OCI-LY1 (cell line): ENCODE results near the gene PGS1.

ENCODE experiments used
- H2AFZ ChIP-seq: fragments of 200-600 bp; sonication (generic), shearing (Covaris generic); 2 replicates; pipeline ENCODE4 v1.6.0; 2014; ENCODE audit warnings: antibody characterized with exemption, mild to moderate bottlenecking, low read length
- H3F3A ChIP-seq: fragments of 200-600 bp; sonication (generic), shearing (Covaris generic); 2 replicates; pipeline ENCODE4 v1.6.0; 2014; ENCODE audit warnings: mild to moderate bottlenecking, antibody characterized with exemption, low read length, moderate library complexity; ENCODE audit not compliant: insufficient read depth
- H3K27ac ChIP-seq: fragments of 200-600 bp; sonication (generic); 2 replicates; pipeline ENCODE4 v1.5.1; 2014; ENCODE audit warnings: low read length, mixed run types, mild to moderate bottlenecking, low read depth; ENCODE audit not compliant: poor library complexity, severe bottlenecking
- H3K27me3 ChIP-seq: fragments of 200-600 bp; sonication (generic); 2 replicates; pipeline ENCODE4 v1.6.0; 2014; ENCODE audit warnings: antibody characterized with exemption, mild to moderate bottlenecking, low read length, moderate library complexity; ENCODE audit not compliant: insufficient read depth
- H3K36me3 ChIP-seq: fragments of 200-600 bp; sonication (generic); 2 replicates; pipeline ENCODE4 v1.6.1; 2014; ENCODE audit warnings: mild to moderate bottlenecking, antibody characterized with exemption, low read length, moderate library complexity, mixed read lengths; ENCODE audit not compliant: insufficient read depth
- H3K4me1 ChIP-seq: fragments of 200-600 bp; sonication (generic); 2 replicates; pipeline ENCODE4 v1.5.1; 2014; ENCODE audit warnings: mild to moderate bottlenecking, low read length, moderate library complexity; ENCODE audit not compliant: insufficient read depth, severe bottlenecking
- H3K4me2 ChIP-seq: fragments of 200-600 bp; sonication (generic), shearing (Covaris generic); 2 replicates; pipeline ENCODE4 v1.6.1; 2014; ENCODE audit warnings: low read length
- H3K4me3 ChIP-seq: fragments of 200-600 bp; sonication (generic); 2 replicates; pipeline ENCODE4 v1.5.1; 2014; ENCODE audit warnings: low read length, low read depth, mild to moderate bottlenecking, mixed read lengths; ENCODE audit not compliant: poor library complexity, severe bottlenecking
- H3K79me2 ChIP-seq: fragments of 200-600 bp; shearing (Covaris generic); 2 replicates; pipeline ENCODE4 v1.6.1; 2016; ENCODE audit warnings: mixed run types, low read length, mixed read lengths; ENCODE audit not compliant: insufficient read depth
- H3K9ac ChIP-seq: fragments of 200-600 bp; sonication (generic), shearing (Covaris generic); 2 replicates; pipeline ENCODE4 v1.6.1; 2014; ENCODE audit warnings: mild to moderate bottlenecking, low read length, mixed read lengths
- H3K9me2 ChIP-seq: fragments of 200-600 bp; sonication (generic), shearing (Covaris generic); 2 replicates; pipeline ENCODE4 v1.6.1; 2014; ENCODE audit warnings: low read depth, mild to moderate bottlenecking, low read length, mixed read lengths
- H3K9me3 ChIP-seq: fragments of 200-600 bp; shearing (Covaris generic); 2 replicates; pipeline ENCODE4 v1.6.1; 2014; ENCODE audit warnings: low read length, mixed read lengths
- H4K20me1 ChIP-seq: fragments of 200-600 bp; sonication (generic), shearing (Covaris generic); 2 replicates; pipeline ENCODE4 v1.6.0; 2016; ENCODE audit warnings: mild to moderate bottlenecking, low read length; ENCODE audit not compliant: insufficient read depth
- EZH2 ChIP-seq: fragments of 200-600 bp; sonication (generic), shearing (Covaris generic); IDR thresholded peaks from 2 replicates; pipeline ENCODE4 v1.8.0; 2017; ENCODE audit warnings: borderline replicate concordance, mixed run types, mild to moderate bottlenecking, antibody characterized with exemption, low read length, moderate library complexity, mixed read lengths
- TF ChIP-seq, protein P1 (sequence below): fragments of 200-600 bp; sonication (generic), shearing (Covaris generic); IDR thresholded peaks from 2 replicates; pipeline ENCODE4 v1.5.1; 2017; ENCODE audit warnings: mild to moderate bottlenecking, antibody characterized with exemption, low read length, moderate library complexity, mixed read lengths

Gene PGS1

GRCh38 chr17:78357177-78357586 is 21.3 kb upstream of the PGS1 start:
- H3K9ac ChIP-seq, result no peak overlapping the region
- TF ChIP-seq, protein P1, sequence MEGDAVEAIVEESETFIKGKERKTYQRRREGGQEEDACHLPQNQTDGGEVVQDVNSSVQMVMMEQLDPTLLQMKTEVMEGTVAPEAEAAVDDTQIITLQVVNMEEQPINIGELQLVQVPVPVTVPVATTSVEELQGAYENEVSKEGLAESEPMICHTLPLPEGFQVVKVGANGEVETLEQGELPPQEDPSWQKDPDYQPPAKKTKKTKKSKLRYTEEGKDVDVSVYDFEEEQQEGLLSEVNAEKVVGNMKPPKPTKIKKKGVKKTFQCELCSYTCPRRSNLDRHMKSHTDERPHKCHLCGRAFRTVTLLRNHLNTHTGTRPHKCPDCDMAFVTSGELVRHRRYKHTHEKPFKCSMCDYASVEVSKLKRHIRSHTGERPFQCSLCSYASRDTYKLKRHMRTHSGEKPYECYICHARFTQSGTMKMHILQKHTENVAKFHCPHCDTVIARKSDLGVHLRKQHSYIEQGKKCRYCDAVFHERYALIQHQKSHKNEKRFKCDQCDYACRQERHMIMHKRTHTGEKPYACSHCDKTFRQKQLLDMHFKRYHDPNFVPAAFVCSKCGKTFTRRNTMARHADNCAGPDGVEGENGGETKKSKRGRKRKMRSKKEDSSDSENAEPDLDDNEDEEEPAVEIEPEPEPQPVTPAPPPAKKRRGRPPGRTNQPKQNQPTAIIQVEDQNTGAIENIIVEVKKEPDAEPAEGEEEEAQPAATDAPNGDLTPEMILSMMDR, result no peak
- TF ChIP-seq EZH2, result no peak

DNA sequence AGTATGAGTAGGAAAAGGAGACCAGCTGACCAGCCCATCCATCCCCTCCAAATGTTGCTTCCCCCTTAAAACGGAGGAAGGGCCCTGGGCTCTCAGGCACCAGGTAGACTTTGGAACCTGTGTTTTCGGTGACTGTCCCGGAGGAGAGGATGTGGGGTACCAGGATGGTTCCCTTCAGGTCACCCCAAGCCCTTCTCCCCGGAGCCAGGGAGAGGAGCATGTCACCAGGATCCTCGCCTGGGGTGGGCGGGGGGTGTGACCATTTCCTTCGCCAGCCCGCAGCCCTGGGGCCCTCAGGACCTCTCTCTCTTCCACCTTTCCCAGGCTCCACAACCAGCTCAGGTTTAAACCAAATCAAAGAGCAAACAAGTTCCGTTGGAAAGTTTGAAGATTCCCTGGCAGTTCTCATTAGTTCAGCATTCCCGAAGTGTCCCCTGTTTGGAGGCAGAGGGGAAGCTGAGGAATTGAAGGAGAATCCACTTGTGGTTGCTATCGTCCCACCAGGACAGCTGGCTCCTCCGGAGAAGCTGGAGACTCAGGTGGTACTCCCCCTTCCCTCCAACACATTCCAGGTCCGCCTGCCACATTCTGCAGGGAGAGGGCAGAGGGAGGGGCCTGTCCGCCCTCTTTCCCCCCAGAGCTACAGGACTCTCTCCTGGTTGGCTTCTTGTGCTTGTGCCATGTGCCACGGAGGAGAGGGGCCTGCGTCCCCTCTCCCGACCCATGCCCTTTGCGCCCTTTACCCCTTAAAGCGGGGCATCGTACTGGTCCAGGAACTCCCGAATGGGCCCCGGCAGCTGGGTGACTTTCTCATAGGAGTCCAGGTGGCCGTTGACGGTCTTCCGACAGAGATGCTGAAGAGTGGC is 20.5 kb upstream of the PGS1 start:
- Histone ChIP-seq H3K9me3 (no peaks in the 10 kb centered on the region), H3K4me2 (no peak overlapping the region), H3K27ac (no peak overlapping the region), H3K4me3 (no peak overlapping the region), H3K36me3 (no peaks in the 10 kb centered on the region), H2AFZ (no peak overlapping the region), H3K79me2 (no peaks in the 10 kb centered on the region), H4K20me1 (no peaks in the 10 kb centered on the region), H3K9me2 (no peaks in the 10 kb centered on the region), H3F3A (no peaks in the 10 kb centered on the region), H3K4me1 (peaks cover 12% of the 10 kb centered on the region), H3K27me3 (peaks cover 8% of the 10 kb centered on the region; the same call in 1 of the 2 replicates), H3K9ac (no peak overlapping the region)
- TF ChIP-seq, protein P1, result no peak
- no peak for TF ChIP-seq EZH2

More at GRCh38 chr17:78357177-78357586, 21.3 kb upstream of the PGS1 start:
- H3K27me3 ChIP-seq, result peaks cover 8% of the 10 kb centered on the region; the same call in 1 of the 2 replicates
- H3K27ac ChIP-seq, result no peak overlapping the region
- H3K9me2 ChIP-seq, result no peaks in the 10 kb centered on the region
- H2AFZ ChIP-seq, result no peak overlapping the region
- H3K4me3 ChIP-seq, result no peak overlapping the region
- no peaks in the 10 kb centered on the region for H3K9me3 ChIP-seq
- no peaks in the 10 kb centered on the region for H4K20me1 ChIP-seq
- H3K4me1 ChIP-seq, result peaks cover 17% of the 10 kb centered on the region
- H3K79me2 ChIP-seq, result no peaks in the 10 kb centered on the region
- no peaks in the 10 kb centered on the region for H3K36me3 ChIP-seq
- H3K4me2 ChIP-seq, result no peak overlapping the region
- H3F3A ChIP-seq, result no peaks in the 10 kb centered on the region

GRCh38 chr17:78358538-78359320 is 19.7 kb upstream of the PGS1 start:
- no peak overlapping the region for H3K9ac ChIP-seq
- H3K9me2 ChIP-seq, result no peaks in the 10 kb centered on the region
- peaks cover 9% of the 10 kb centered on the region for H3K4me1 ChIP-seq
- no peak overlapping the region for H3K4me2 ChIP-seq
- no peaks in the 10 kb centered on the region for H3K79me2 ChIP-seq
- TF ChIP-seq, protein P1, result no peak
- no peak for TF ChIP-seq EZH2
- H4K20me1 ChIP-seq, result no peaks in the 10 kb centered on the region
- H3K4me3 ChIP-seq, result no peak overlapping the region
- no peak overlapping the region for H3K27ac ChIP-seq
- H2AFZ ChIP-seq, result no peak overlapping the region
- H3K27me3 ChIP-seq, result peaks cover 8% of the 10 kb centered on the region; the same call in 1 of the 2 replicates
- no peaks in the 10 kb centered on the region for H3F3A ChIP-seq
- H3K36me3 ChIP-seq, result no peaks in the 10 kb centered on the region
- H3K9me3 ChIP-seq, result no peaks in the 10 kb centered on the region
